GM12875 (cell line): ENCODE results near the gene CFAP58.

Experiments used
- H3K4me3 ChIP-seq: one replicate; pipeline ENCODE4 v1.5.1; 2011; ENCODE audit warnings: low read depth, low read length, control low read depth
- TF ChIP-seq, protein P1 (sequence below): IDR thresholded peaks from 2 replicates; pipeline ENCODE4 v1.5.1; 2011; ENCODE audit warnings: low read depth, mild to moderate bottlenecking, control low read depth, inconsistent platforms, low read length, moderate library complexity, borderline replicate concordance; ENCODE audit not compliant: insufficient read depth

CFAP58 gene

DNA sequence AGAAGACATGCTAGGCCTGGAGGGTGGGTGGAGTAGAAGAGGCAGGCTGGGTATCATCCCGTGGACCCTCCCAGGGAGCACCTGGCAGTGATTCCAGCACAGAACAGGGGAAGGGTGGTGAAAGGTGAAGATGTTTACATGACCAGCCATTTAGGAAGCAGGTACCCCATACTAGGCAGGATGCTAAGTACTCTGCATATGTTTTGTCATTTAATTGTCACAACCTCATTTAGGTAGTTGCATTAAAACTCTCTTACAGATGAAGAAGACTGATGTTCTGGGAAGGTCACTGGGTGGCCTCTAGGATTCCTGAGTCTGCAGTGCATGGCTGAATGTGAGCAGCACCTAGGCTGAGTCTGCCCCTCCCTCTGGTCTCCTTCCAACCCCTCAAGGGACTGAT, 30.5 kb upstream of the CFAP58 start:
- no peak overlapping the region for H3K4me3 ChIP-seq
- TF ChIP-seq, protein P1, sequence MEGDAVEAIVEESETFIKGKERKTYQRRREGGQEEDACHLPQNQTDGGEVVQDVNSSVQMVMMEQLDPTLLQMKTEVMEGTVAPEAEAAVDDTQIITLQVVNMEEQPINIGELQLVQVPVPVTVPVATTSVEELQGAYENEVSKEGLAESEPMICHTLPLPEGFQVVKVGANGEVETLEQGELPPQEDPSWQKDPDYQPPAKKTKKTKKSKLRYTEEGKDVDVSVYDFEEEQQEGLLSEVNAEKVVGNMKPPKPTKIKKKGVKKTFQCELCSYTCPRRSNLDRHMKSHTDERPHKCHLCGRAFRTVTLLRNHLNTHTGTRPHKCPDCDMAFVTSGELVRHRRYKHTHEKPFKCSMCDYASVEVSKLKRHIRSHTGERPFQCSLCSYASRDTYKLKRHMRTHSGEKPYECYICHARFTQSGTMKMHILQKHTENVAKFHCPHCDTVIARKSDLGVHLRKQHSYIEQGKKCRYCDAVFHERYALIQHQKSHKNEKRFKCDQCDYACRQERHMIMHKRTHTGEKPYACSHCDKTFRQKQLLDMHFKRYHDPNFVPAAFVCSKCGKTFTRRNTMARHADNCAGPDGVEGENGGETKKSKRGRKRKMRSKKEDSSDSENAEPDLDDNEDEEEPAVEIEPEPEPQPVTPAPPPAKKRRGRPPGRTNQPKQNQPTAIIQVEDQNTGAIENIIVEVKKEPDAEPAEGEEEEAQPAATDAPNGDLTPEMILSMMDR, result no peak

DNA sequence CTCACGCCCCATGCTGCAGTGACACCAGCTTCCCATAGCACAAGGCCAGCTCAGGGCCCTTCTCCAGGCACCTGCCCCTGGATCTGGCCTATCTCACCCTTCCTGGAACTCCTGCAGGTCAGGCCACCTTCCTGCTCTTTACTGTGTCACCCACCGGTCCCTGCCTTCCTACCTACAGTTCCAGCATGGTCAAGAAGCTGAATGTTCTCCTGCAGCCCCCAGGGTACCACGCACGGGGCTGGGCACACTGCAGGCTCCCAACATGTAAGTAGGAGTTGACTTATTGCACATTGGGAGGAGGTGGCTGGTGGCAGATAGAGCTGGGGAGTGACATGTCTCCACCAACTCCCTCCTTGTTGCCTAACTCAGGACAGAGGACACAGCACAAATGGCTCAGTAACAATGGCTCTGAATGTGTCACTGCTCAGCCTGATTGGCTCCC, 29.9 kb upstream of the CFAP58 start:
- no peak overlapping the region for H3K4me3 ChIP-seq
- TF ChIP-seq, protein P1, result no peak

DNA sequence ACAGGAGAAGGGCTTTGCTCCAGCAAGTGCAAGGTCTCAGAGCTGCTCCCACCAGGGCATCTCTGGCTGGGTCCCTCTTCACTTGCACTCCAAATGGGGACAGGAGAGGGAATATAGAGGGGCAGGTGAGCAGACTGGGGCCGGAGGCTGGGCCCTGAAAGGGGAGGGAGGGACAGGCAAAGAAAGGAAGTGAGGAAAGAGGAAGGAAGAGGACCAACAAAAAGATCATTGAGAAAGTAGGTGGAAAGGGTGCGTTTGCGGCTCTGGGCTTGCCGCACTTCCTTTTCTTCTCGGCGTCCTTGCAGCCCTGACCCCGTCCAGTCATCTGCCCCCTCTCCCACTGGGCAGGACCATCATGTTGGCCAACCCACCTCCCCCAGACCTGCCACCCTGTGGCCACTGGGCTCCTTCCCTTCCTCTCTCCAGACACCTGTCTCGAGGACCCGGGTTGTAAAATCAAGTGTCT, 29.4 kb upstream of the CFAP58 start:
- H3K4me3 ChIP-seq, result no peak overlapping the region
- TF ChIP-seq, protein P1, result no peak

DNA sequence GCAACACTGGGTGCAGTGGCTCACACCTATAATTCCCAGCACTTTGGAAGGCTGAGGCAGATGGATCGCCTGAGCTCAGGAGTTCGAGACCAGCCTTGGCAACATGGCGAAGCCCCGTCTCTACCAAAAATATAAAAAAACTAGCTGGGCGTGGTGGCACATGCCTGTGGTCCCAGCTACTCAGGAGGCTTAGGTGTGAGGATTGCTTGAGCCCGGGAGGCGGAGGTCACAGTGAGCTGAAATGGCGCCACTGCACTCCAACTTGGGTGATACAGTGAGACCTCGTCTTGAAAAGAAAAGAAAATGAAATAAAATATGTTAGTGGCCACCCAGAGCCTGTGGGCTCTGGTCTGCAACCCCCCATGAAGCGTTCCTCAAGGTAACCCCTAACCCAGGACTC, 28.7 kb upstream of the CFAP58 start:
- no peak overlapping the region for H3K4me3 ChIP-seq
- TF ChIP-seq, protein P1, result no peak

DNA sequence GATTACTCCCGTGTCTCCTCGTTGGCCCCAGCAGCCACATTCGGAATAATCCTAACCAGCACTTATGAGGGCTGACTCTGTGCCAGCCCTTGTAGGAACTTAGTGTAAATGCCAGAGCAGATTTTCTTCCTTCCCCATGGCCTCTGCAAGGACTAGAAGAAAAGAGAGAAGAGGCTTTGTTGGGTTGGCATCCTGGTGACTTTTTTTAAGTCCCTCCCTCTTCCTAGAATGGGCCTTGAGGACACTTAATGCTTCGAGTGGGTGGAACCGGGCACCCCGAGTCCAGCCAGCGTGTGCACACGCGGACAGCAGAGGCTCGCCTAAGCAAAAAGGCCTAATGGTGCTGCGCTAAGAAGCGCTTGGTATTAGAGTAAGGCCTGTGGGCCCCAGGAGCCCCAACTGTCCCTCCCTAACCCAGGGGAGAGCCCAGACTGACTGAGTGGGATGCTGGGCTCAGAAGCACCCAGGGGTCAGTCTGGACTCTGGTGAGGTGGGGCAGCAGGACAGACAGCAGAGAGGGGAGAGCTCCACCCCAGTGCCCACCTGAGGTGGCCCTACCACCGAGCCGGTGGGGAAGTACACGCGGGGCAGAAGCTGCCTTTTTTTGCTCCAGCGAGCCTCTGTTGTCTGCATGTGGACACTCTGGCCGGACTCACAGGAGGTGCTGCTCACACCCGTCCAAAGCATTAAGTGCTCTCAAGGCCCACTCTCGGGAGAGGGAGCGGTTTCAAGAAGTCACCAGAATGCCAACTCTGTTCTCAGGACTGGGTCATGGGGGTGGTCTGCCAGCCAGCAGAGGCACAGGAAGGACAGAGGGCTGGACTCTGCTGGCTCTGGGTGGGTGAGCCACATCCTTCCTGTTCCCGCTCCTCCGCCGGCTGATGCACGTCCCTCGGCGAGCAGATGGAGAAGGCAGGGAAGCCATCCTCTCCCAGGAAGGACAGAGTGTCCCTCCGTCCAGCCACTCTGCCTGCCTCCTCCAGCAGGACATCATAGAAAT, 27.9 kb upstream of the CFAP58 start:
- H3K4me3 ChIP-seq, result no peak overlapping the region
- TF ChIP-seq, protein P1, result no peak

DNA sequence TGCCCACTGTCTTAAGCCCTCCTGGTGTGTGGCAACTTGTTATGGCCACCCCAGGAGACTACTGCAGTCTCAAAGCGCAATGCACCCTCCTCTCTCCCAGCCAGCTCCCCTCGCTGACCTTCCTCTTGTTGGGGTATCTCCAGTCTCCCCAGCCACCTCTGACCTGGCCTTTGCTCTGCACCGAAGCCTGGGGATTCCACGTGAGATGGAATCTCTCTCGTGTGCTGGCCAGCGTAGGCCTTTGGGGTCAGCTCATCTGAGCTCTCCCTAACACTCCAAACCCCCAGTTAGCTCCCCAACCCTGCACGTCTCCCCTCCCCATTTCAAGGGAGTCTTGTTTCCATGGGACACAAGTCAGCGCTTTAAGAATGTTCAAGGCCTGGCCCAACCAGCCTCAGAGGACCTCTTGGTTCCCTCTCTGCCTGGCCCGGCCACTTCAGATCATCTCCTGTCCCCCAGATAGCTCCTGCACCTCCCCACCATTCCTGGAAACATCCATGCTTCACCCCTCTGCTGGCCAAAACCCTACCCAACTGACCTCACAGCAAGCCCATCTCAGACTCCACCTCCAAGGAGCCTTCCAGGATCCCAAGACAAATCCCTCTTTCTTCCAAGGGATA, 26.5 kb upstream of the CFAP58 start:
- TF ChIP-seq, protein P1, result no peak

More for the DNA sequence above, 26.5 kb upstream of the CFAP58 start:
- no peak overlapping the region for H3K4me3 ChIP-seq
